Uterus (tissue), 2 donors: Measurements from ENCODE around the gene FAHD1.

ENCODE experiments used
- POLR2A ChIP-seq, 2 donors: fragments of 450-650 bp; IDR thresholded peaks; one replicate each; pipeline ENCODE4 v1.6.1; 2016; ENCODE audit warnings: antibody characterized with exemption in 2 of 2, mild to moderate bottlenecking in 1 of 2, moderate library complexity in 1 of 2
- TF ChIP-seq, protein P1 (sequence below), 4 experiments: fragments of 200-600 bp in 2 of 4; fragments of 450-650 bp in 2 of 4; sonication (generic) in 2 of 4; IDR thresholded peaks; one replicate each; pipeline ENCODE4 v1.5.1; 2016 to 2019; ENCODE audit warnings: antibody characterized with exemption in 4 of 4, mild to moderate bottlenecking in 2 of 4, moderate library complexity in 1 of 4

GRCh38 chr16:1863681-1864460 lies 36.9 kb downstream of the FAHD1 start:
- TF ChIP-seq, protein P1, sequence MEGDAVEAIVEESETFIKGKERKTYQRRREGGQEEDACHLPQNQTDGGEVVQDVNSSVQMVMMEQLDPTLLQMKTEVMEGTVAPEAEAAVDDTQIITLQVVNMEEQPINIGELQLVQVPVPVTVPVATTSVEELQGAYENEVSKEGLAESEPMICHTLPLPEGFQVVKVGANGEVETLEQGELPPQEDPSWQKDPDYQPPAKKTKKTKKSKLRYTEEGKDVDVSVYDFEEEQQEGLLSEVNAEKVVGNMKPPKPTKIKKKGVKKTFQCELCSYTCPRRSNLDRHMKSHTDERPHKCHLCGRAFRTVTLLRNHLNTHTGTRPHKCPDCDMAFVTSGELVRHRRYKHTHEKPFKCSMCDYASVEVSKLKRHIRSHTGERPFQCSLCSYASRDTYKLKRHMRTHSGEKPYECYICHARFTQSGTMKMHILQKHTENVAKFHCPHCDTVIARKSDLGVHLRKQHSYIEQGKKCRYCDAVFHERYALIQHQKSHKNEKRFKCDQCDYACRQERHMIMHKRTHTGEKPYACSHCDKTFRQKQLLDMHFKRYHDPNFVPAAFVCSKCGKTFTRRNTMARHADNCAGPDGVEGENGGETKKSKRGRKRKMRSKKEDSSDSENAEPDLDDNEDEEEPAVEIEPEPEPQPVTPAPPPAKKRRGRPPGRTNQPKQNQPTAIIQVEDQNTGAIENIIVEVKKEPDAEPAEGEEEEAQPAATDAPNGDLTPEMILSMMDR (IDR thresholded peaks at IDR 0.05) = peak; percentile 31 to 52 (median 46)
- no peak for TF ChIP-seq POLR2A (IDR thresholded peaks at IDR 0.05)
